Common myeloid progenitor, CD34-positive (primary cell): ENCODE results near the gene SMAD2.

Experiments used
- CTCF ChIA-PET: fragments of 350-600 bp; sonication (Branson Sonifier 250); formaldehyde crosslinking; loops from one replicate; lab custom pipeline; 2021; ENCODE audit warnings: antibody characterized with exemption; lab: Charles Lee
- POLR2A ChIA-PET: fragments of 350-600 bp; sonication (Branson Sonifier 250); formaldehyde crosslinking; loops from one replicate; lab custom pipeline; 2021; ENCODE audit warnings: antibody characterized with exemption; lab: Charles Lee
- DNase-seq, 3 donors: peaks; one replicate each; pipeline versions ENCODE4 v3.0.0 to v3.0.0-alpha.2; 2013
- H3K27ac ChIP-seq, 2 experiments: 1 replicate in 1 of 2; 2 replicates in 1 of 2; pipeline ENCODE4 v1.7.0; 2013; ENCODE audit warnings: inconsistent platforms in 2 of 2, low read length in 2 of 2, mild to moderate bottlenecking in 2 of 2, low read depth in 1 of 2, moderate library complexity in 1 of 2; ENCODE audit not compliant: severe bottlenecking in 2 of 2, insufficient read depth in 1 of 2, poor library complexity in 1 of 2
- H3K27me3 ChIP-seq, 5 experiments: replicated peaks in 2 of 5; 1 replicate in 3 of 5; 2 replicates in 2 of 5; pipeline versions ENCODE4 v1.6.1 to v1.7.0; 2013; ENCODE audit warnings: low read length in 4 of 5, mild to moderate bottlenecking in 2 of 5, moderate library complexity in 2 of 5, inconsistent platforms in 1 of 5; ENCODE audit not compliant: insufficient read depth in 5 of 5, control insufficient read depth in 4 of 5
- H3K36me3 ChIP-seq, 4 experiments: 1 replicate in 2 of 4; 2 replicates in 2 of 4; pipeline versions ENCODE4 v1.6.1 to v1.7.0; 2013; ENCODE audit warnings: low read length in 3 of 4, control low read depth in 1 of 4, mild to moderate bottlenecking in 1 of 4; ENCODE audit not compliant: control insufficient read depth in 4 of 4, insufficient read depth in 4 of 4
- H3K4me1 ChIP-seq, 4 experiments: 1 replicate in 3 of 4; 2 replicates in 1 of 4; pipeline versions ENCODE4 v1.6.1 to v1.7.1; 2013; ENCODE audit warnings: low read length in 3 of 4, mild to moderate bottlenecking in 3 of 4, control low read depth in 1 of 4, inconsistent platforms in 1 of 4, moderate library complexity in 1 of 4; ENCODE audit not compliant: control insufficient read depth in 4 of 4, insufficient read depth in 4 of 4; ENCODE audit errors: control extremely low read depth in 1 of 4
- H3K4me3 ChIP-seq, 7 experiments: 1 replicate in 4 of 7; 2 replicates in 3 of 7; pipeline versions ENCODE4 v1.5.1 to v1.7.0; 2013; ENCODE audit warnings: mild to moderate bottlenecking in 7 of 7, low read length in 6 of 7, moderate library complexity in 6 of 7, inconsistent platforms in 2 of 7, low read depth in 2 of 7, control low read depth in 1 of 7; ENCODE audit not compliant: insufficient read depth in 4 of 7, control insufficient read depth in 1 of 7; ENCODE audit errors: extremely low read depth in 1 of 7
- H3K9me3 ChIP-seq, 5 experiments: 1 replicate in 4 of 5; 2 replicates in 1 of 5; pipeline versions ENCODE4 v1.6.1 to v1.7.1; 2013; ENCODE audit warnings: low read length in 4 of 5, mild to moderate bottlenecking in 2 of 5, inconsistent platforms in 1 of 5, low read depth in 1 of 5, moderate library complexity in 1 of 5; ENCODE audit not compliant: control insufficient read depth in 4 of 5, insufficient read depth in 2 of 5; ENCODE audit errors: control extremely low read depth in 1 of 5
- WGBS: methylation state at CpG from one replicate; pipeline ENCODE4 v1.1.5; 2013; ENCODE audit not compliant: insufficient coverage; 5-methylcytosine and 5-hydroxymethylcytosine counted together

SMAD2 gene

DNA sequence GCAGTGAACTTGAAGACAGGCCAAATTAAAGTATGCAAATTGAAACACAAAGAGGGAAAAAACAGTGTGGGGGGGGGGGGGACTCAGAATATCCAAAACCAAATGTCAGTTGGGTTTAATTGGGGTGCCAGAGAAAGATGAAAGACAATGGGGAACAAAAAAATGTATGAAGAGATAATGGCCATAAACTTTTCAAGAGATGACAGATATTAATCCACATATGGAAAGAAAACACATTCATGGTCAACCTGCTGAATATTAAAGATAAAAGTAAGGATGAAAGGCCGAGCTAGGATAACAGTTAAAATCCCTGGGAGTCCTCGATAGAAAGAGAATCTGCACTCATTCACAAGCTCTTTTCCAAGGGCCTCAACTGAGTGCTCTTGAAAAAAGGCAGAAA is 26.6 kb downstream of the SMAD2 start:
- Histone ChIP-seq H3K36me3 (peaks cover 8 to 17% (median 11%) of the 10 kb centered on the region in 4 experiments), H3K27me3 (no peaks in the 10 kb centered on the region), H3K4me1 (peaks cover 0 to 13% (median 0%) of the 10 kb centered on the region in 4 experiments), H3K9me3 (peaks cover 11 to 60% (median 18%) of the 10 kb centered on the region in 5 experiments), H3K4me3 (no peak overlapping the region), H3K27ac (no peak overlapping the region)
- no peak for DNase-seq
- no CpG with 5 or more reads among the region's 2 CpGs for WGBS
- ChIA-PET CTCF (no interaction called here), POLR2A (no interaction called here)

DNA sequence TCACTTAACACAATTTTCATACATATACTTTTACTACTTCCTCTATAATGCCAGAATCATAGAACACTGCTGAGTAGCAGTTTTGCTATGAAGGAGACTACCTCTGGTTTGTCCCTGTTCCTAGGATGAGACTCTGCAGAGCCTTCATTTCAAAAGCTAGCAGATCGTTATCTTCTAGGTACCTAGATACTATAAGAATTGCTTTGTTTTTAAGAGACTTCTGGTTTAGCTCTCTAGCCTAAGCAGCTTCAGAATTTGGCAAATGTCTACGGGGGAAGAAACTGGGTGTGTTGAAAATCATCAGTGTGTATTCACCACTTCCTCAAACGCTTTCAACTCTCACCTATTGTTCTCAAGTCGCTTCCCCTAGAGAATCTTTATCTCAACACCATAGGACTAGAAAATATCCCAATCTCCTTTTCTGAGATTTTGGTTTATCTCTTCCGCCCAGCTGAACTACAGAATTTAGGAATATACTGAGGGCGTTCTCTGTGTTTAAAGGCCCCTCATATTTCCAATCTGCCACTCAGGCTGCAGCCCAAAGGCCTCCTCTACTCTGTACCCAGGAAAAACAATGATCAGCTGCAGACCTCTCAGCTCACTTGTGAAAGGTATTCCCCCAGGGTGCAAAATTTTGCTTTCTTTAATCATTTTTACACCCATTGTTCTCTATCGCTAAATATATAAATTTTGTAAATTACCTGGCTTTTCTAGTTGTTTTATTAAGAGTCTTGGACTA is 28.7 kb downstream of the SMAD2 start:
- H3K4me3 ChIP-seq = peak overlapping the region in 1 of 7 experiments; percentile 23
- DNase-seq = peak in 2 of 3 donors; percentile 13 to 34
- H3K4me1 ChIP-seq = peaks cover 0 to 13% (median 0%) of the 10 kb centered on the region in 4 experiments
- H3K9me3 ChIP-seq = peaks cover 11 to 58% (median 18%) of the 10 kb centered on the region in 5 experiments
- CTCF ChIA-PET = no interaction called here
- H3K36me3 ChIP-seq = peaks cover 6 to 11% (median 10%) of the 10 kb centered on the region in 4 experiments
- H3K27ac ChIP-seq = no peak overlapping the region
- POLR2A ChIA-PET = no interaction called here
- H3K27me3 ChIP-seq = no peaks in the 10 kb centered on the region
- WGBS = 100% methylated on average over 2 of the region's 7 CpGs

DNA sequence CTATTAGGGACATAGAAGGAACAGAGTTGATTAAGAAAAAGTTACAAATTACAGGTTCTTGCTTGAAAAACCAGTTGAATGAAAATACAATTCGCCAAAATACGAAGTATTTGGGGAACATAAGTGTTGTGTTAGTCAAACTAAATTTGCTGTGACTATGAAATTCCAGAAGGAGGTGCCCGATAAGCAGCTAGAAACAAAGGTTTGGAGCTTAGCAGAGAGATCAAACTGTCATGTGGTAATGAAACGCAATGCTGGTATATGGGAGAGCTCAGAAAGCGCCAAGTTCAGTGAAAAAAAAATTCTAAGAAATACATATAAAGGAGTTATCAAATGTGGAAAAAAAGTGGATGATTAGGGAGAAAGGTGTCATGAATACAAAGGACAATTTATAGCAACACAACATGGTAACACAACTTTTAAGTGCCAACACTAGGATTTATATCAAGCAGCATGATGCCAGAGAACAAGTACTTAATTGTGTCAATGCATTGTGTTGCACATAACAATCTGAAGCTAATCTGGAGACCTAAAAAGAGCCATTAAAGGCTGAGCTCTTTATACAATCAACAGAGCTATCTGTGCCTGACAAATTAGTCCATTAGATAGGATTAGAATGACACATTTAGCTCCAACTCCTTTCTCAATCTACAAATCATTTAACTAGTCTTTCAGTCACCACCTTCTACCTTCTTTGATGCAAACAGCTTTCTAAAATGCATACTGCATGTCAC is 31.2 kb downstream of the SMAD2 start:
- Histone ChIP-seq H3K36me3 (peaks cover 13 to 28% (median 18%) of the 10 kb centered on the region in 4 experiments), H3K27me3 (no peaks in the 10 kb centered on the region), H3K27ac (no peak overlapping the region), H3K4me1 (peaks cover 0 to 13% (median 0%) of the 10 kb centered on the region in 4 experiments), H3K9me3 (peaks cover 6 to 34% (median 12%) of the 10 kb centered on the region in 5 experiments), H3K4me3 (no peak overlapping the region)
- DNase-seq = no peak
- POLR2A ChIA-PET = no interaction called here
- CTCF ChIA-PET = interaction anchor here (1.1 kb wide), 2 partner anchors 9 to 123 kb away, joined by 4 to 5 read pairs; no protein-coding TSS in a partner anchor
- WGBS = 100% methylated on average over 4 of the region's 5 CpGs

DNA sequence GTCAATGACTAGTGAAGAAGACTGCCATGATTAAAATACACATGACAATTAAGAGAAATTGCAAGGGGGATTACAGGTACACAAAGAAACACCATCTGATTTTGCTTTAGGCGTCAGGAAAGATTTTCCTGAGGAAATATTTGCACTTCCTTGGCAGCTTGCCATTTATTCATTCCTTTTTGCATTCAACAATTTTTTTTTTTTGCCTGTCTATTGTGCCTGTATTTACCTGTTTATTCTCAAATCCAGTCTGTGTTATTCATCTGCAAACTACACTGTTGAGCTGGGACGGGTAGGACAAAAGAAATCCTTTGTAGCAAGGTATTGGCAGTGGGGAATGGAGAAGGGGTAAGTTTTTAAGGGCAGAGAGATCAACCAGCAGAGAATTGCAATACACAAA is 31.8 kb downstream of the SMAD2 start:
- DNase-seq = no peak
- peaks cover 13 to 31% (median 17%) of the 10 kb centered on the region in 4 experiments for H3K36me3 ChIP-seq
- CTCF ChIA-PET = interaction anchor here (1.1 kb wide), 1 partner anchor 8 kb away, joined by 4 read pairs; no protein-coding TSS in a partner anchor
- no peaks in the 10 kb centered on the region for H3K27me3 ChIP-seq
- WGBS = no CpG with 5 or more reads among the region's 2 CpGs
- no peak overlapping the region for H3K27ac ChIP-seq
- peaks cover 4 to 28% (median 8%) of the 10 kb centered on the region in 5 experiments for H3K9me3 ChIP-seq
- H3K4me3 ChIP-seq = no peak overlapping the region
- peaks cover 0 to 13% (median 0%) of the 10 kb centered on the region in 4 experiments for H3K4me1 ChIP-seq
- POLR2A ChIA-PET = no interaction called here

DNA sequence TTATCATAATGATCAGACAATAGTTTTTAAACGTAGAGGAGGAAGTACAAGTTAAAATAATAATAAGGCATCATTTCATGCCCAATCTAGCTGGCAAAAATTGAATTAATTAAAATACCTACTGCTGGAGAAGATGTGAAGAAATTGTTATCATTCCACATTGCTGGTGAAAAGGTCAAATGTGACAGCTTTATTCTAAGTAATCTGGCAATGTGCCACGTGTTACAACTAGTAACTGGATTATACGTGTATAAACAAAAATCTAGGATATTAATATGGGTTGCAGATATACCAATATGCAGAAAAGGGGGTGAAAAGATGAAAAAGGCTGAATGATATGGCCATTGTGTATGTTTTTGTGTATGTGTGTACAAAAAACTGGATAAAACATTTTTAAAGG is 32.4 kb downstream of the SMAD2 start:
- POLR2A ChIA-PET = no interaction called here

DNA sequence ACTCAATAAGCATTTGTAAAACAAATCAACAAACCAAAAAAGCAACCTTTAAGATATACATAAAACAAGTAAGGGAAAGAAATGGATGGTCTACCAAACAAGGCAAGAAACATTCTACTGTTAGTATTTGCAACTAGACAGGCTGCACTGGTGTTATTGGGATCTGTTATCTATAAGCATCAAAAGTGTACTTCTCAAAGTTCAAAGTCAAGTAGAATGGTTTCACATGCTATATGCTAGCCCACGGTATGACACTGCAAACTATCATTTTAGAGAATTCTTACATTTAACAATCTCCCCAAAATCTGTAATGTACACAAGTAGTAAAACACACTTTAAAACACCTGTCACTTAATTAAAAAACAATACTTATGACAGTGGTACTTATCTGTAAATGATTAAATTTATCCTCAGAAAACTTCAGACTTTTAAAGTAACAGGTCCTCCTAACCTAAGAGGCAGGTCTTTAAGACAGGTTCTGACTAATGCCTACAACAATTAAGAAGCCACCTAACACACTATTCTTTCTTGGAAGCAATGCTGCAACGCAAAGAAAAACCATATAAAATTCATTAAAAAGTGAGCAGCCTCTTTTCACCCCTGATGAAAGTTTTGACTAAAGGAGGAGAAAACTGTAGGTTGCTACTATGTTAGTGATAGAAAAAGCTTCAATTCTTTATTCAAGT is 34.8 kb downstream of the SMAD2 start:
- ChIA-PET POLR2A (no interaction called here), CTCF (interaction anchor here (0.8 to 0.9 kb wide), 2 partner anchors 19 to 39 kb away, joined by 3 read pairs; no protein-coding TSS in a partner anchor)
- Histone ChIP-seq H3K9me3 (peaks cover 0 to 7% (median 0%) of the 10 kb centered on the region in 5 experiments), H3K36me3 (peaks cover 11 to 38% (median 15%) of the 10 kb centered on the region in 4 experiments), H3K27me3 (no peaks in the 10 kb centered on the region), H3K27ac (no peak overlapping the region), H3K4me1 (no peaks in the 10 kb centered on the region), H3K4me3 (no peak overlapping the region)
- no peak for DNase-seq
- WGBS = 100% methylated on average over 1 of the region's 2 CpGs

More for the DNA sequence above, 32.4 kb downstream of the SMAD2 start:
- H3K27ac ChIP-seq = no peak overlapping the region
- H3K9me3 ChIP-seq = peaks cover 3 to 22% (median 6%) of the 10 kb centered on the region in 5 experiments
- no peak overlapping the region for H3K4me3 ChIP-seq
- H3K27me3 ChIP-seq = no peaks in the 10 kb centered on the region
- H3K36me3 ChIP-seq = peaks cover 13 to 34% (median 17%) of the 10 kb centered on the region in 4 experiments
- WGBS = 100% methylated on average over 1 of the region's 3 CpGs
- H3K4me1 ChIP-seq = peaks cover 0 to 13% (median 0%) of the 10 kb centered on the region in 4 experiments
- no peak for DNase-seq
- CTCF ChIA-PET = interaction anchor here (0.7 kb wide), 1 partner anchor 28 kb away, joined by 3 read pairs; no protein-coding TSS in a partner anchor
